Caco-2 (cell line): ENCODE measurements around the gene PTBP2. TPM values are rescaled to one million over a fixed set of nuclear protein-coding genes. Genes with fewer than 3 reads are reported as not detected.

Experiments
- BruUV-seq: library from RNA; stranded (reverse); fragments of 400-500 nt; replicated peaks from 2 replicates; lab custom pipeline; 2021; lab: Mats Ljungman, UMichigan
- CTCF ChIA-PET: fragments of 300-600 bp; sonication (Branson Sonifier 250); formaldehyde crosslinking; loops from one replicate; lab custom pipeline; 2022; ENCODE audit warnings: antibody characterized with exemption; lab: Charles Lee
- POLR2A ChIA-PET: fragments of 300-600 bp; sonication (Branson Sonifier 250); formaldehyde crosslinking; loops from one replicate; lab custom pipeline; 2022; ENCODE audit warnings: antibody characterized with exemption; lab: Charles Lee
- DNase-seq, 2 experiments: peaks; one replicate each; pipeline versions ENCODE4 v3.0.0 to v3.0.0-alpha.2; 2020 to 2022
- H3K27me3 ChIP-seq: replicated peaks from 2 replicates; pipeline ENCODE4 v1.6.0; 2011; ENCODE audit warnings: low read length; ENCODE audit not compliant: control insufficient read depth, insufficient read depth
- H3K36me3 ChIP-seq: 2 replicates; pipeline ENCODE4 v1.5.1; 2011; ENCODE audit warnings: low read length; ENCODE audit not compliant: control insufficient read depth, insufficient read depth
- H3K4me1 ChIP-seq: fragments of 250-450 bp; sonication (Bioruptor Pico); 2 replicates; pipeline ENCODE4 v1.5.1; 2020; ENCODE audit warnings: mild to moderate bottlenecking
- H3K4me3 ChIP-seq: 2 replicates; pipeline ENCODE4 v1.5.1; 2011; ENCODE audit warnings: low read depth, mild to moderate bottlenecking, control low read depth, low read length
- H3K9me3 ChIP-seq: fragments of 250-450 bp; sonication (Bioruptor Pico); 2 replicates; pipeline ENCODE4 v1.5.1; 2020; ENCODE audit warnings: mild to moderate bottlenecking, moderate library complexity
- H3K27ac Mint-ChIP-seq: one replicate; pipeline ENCODE4 v1.8.0; 2022; ENCODE audit warnings: mixed read lengths; ENCODE audit not compliant: unreplicated experiment
- H3K27me3 Mint-ChIP-seq: one replicate; pipeline ENCODE4 v1.8.0; 2022; ENCODE audit warnings: mixed read lengths; ENCODE audit not compliant: insufficient read depth, unreplicated experiment
- H3K36me3 Mint-ChIP-seq: one replicate; pipeline ENCODE4 v1.8.0; 2022; ENCODE audit warnings: mild to moderate bottlenecking, mixed read lengths; ENCODE audit not compliant: insufficient read depth, unreplicated experiment
- H3K4me1 Mint-ChIP-seq: one replicate; pipeline ENCODE4 v1.8.0; 2022; ENCODE audit warnings: low read depth, mixed read lengths; ENCODE audit not compliant: unreplicated experiment
- H3K4me3 Mint-ChIP-seq: one replicate; pipeline ENCODE4 v1.8.0; 2022; ENCODE audit warnings: mild to moderate bottlenecking, moderate library complexity, mixed read lengths; ENCODE audit not compliant: unreplicated experiment
- H3K9me3 Mint-ChIP-seq: one replicate; pipeline ENCODE4 v1.8.0; 2022; ENCODE audit warnings: mixed read lengths; ENCODE audit not compliant: unreplicated experiment
- CTCF ChIP-seq, 2 experiments: fragments of 200-600 bp in 1 of 2; IDR thresholded peaks; 1 replicate in 1 of 2; 2 replicates in 1 of 2; pipeline versions ENCODE4 v1.5.1 to v1.8.0; 2011 to 2022; ENCODE audit warnings: antibody characterized with exemption in 1 of 2, control low read depth in 1 of 2, inconsistent platforms in 1 of 2, low read depth in 1 of 2, low read length in 1 of 2, mild to moderate bottlenecking in 1 of 2, moderate library complexity in 1 of 2; ENCODE audit not compliant: insufficient read depth in 1 of 2, severe bottlenecking in 1 of 2, unreplicated experiment in 1 of 2
- intact Hi-C: fragments of 100-400 bp; cut with micrococcal nuclease; formaldehyde crosslinking; loops from one replicate; pipeline ENCODE4 v1.10.0; 2022; ENCODE audit not compliant: unreplicated experiment
- total RNA-seq: library from RNA; stranded (reverse); gene quantifications from 2 replicates; pipeline ENCODE4 v1.2.3, GENCODE V29; 2022

Gene PTBP2
- total RNA-seq, 1 experiment from 2014 or later = 11.3 TPM

- intact Hi-C loops = no loop called here
- H3K9me3 ChIP-seq = no peaks in the 10 kb centered on the region
- no peak overlapping the region for H3K4me3 ChIP-seq
- Mint-ChIP-seq H3K36me3 (peaks cover 14% of the 10 kb centered on the region), H3K27ac (no peak overlapping the region), H3K27me3 (no peaks in the 10 kb centered on the region), H3K4me3 (no peak overlapping the region), H3K9me3 (no peaks in the 10 kb centered on the region), H3K4me1 (no peaks in the 10 kb centered on the region)
- CTCF ChIA-PET = no interaction called here
- POLR2A ChIA-PET = no interaction called here
- no peaks in the 10 kb centered on the region for H3K4me1 ChIP-seq
- no peak for DNase-seq
- BruUV-seq = no TSS peak
- H3K36me3 ChIP-seq = no peaks in the 10 kb centered on the region
- no peak for TF ChIP-seq CTCF (IDR thresholded peaks at IDR 0.05; ENCODE audit: insufficient read depth in 1 of 2, low read depth in 1 of 2, low read length in 1 of 2, severe bottlenecking in 1 of 2, unreplicated experiment in 1 of 2)
- no peaks in the 10 kb centered on the region for H3K27me3 ChIP-seq
These were observed 51.4 kb downstream of the PTBP2 start for GRCh38 chr1:96772972-96773371.

- ChIA-PET POLR2A (no interaction called here), CTCF (no interaction called here)
- H3K27me3 Mint-ChIP-seq = no peaks in the 10 kb centered on the region
- no peaks in the 10 kb centered on the region for H3K4me1 Mint-ChIP-seq
- Histone ChIP-seq H3K4me1 (no peaks in the 10 kb centered on the region), H3K9me3 (no peaks in the 10 kb centered on the region), H3K27me3 (no peaks in the 10 kb centered on the region), H3K4me3 (no peak overlapping the region), H3K36me3 (no peaks in the 10 kb centered on the region)
- H3K36me3 Mint-ChIP-seq = peaks cover 26% of the 10 kb centered on the region
- no peak overlapping the region for H3K4me3 Mint-ChIP-seq
- no peak for TF ChIP-seq CTCF (IDR thresholded peaks at IDR 0.05; ENCODE audit: insufficient read depth in 1 of 2, low read depth in 1 of 2, low read length in 1 of 2, severe bottlenecking in 1 of 2, unreplicated experiment in 1 of 2)
- H3K27ac Mint-ChIP-seq = no peak overlapping the region
- BruUV-seq = no TSS peak
- intact Hi-C loops = no loop called here
- no peaks in the 10 kb centered on the region for H3K9me3 Mint-ChIP-seq
- DNase-seq = no peak
These were observed 60.6 kb downstream of the PTBP2 start for GRCh38 chr1:96782206-96782605.

- Histone ChIP-seq H3K4me3 (no peak overlapping the region), H3K36me3 (no peaks in the 10 kb centered on the region), H3K9me3 (no peaks in the 10 kb centered on the region), H3K4me1 (no peaks in the 10 kb centered on the region), H3K27me3 (no peaks in the 10 kb centered on the region)
- no TSS peak for BruUV-seq
- Mint-ChIP-seq H3K4me1 (no peaks in the 10 kb centered on the region), H3K27me3 (no peaks in the 10 kb centered on the region), H3K9me3 (no peaks in the 10 kb centered on the region), H3K4me3 (no peak overlapping the region), H3K36me3 (peaks cover 29% of the 10 kb centered on the region), H3K27ac (no peak overlapping the region)
- POLR2A ChIA-PET = no interaction called here
- CTCF ChIA-PET = no interaction called here
- intact Hi-C loops = no loop called here
- DNase-seq = no peak
- no peak for TF ChIP-seq CTCF (IDR thresholded peaks at IDR 0.05; ENCODE audit: insufficient read depth in 1 of 2, low read depth in 1 of 2, low read length in 1 of 2, severe bottlenecking in 1 of 2, unreplicated experiment in 1 of 2)
These were observed 61.3 kb downstream of the PTBP2 start for GRCh38 chr1:96782856-96783255.
